NB4 (cell line): Measurements from ENCODE around the gene SLC35A5.

Experiments used
- POLR2A ChIP-seq: IDR thresholded peaks from 2 replicates; pipeline ENCODE4 v1.6.1; 2011; ENCODE audit warnings: mild to moderate bottlenecking; ENCODE audit not compliant: insufficient read length; ENCODE audit errors: extremely low read depth
- TF ChIP-seq, protein P1 (sequence below): IDR thresholded peaks from one replicate; pipeline ENCODE4 v1.5.1; 2012; ENCODE audit warnings: low read depth, low read length

DNA sequence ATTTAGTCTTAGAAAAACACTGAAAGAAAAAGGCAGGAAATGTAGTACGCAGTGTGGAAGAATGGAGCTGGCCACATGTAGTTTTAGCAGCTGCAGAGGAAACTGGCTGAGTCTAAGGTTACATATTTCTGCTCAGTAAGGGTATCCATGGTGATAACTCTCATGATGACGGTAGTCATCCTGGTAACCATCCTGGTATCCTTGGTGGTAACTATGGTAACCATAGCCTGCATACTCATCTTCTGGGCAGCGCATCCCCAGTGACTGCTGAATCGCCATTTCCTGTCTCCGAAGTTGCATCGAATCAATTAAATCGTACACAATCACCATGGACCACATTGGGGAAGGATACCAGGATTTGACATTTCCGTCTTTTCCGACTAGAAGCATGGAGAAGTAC is 43.4 kb downstream of the SLC35A5 start:
- TF ChIP-seq, protein P1, sequence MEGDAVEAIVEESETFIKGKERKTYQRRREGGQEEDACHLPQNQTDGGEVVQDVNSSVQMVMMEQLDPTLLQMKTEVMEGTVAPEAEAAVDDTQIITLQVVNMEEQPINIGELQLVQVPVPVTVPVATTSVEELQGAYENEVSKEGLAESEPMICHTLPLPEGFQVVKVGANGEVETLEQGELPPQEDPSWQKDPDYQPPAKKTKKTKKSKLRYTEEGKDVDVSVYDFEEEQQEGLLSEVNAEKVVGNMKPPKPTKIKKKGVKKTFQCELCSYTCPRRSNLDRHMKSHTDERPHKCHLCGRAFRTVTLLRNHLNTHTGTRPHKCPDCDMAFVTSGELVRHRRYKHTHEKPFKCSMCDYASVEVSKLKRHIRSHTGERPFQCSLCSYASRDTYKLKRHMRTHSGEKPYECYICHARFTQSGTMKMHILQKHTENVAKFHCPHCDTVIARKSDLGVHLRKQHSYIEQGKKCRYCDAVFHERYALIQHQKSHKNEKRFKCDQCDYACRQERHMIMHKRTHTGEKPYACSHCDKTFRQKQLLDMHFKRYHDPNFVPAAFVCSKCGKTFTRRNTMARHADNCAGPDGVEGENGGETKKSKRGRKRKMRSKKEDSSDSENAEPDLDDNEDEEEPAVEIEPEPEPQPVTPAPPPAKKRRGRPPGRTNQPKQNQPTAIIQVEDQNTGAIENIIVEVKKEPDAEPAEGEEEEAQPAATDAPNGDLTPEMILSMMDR, result no peak
- TF ChIP-seq POLR2A, result no peak
